ENCODE results near the gene CCND1. TPM values are rescaled to one million over a fixed set of nuclear protein-coding genes. Genes with fewer than 3 reads are reported as not detected.

CCND1 gene
- total RNA-seq, 1 donor from 2014 or later: 162 TPM

GRCh38 chr11:69637941-69638871 lies 2.8 kb upstream of the CCND1 start:
- peak; percentile 72 for DNase-seq
- intact Hi-C loops (cut with micrococcal nuclease): loop anchor here (5.0 kb wide), 1 partner anchor 346 kb away; the partner anchor contains the start of gene MYEOV
- ATAC-seq: no peak

GRCh38 chr11:69638941-69639681 lies 1.8 kb upstream of the CCND1 start:
- intact Hi-C loops (cut with micrococcal nuclease): loop anchor here (5.0 kb wide), 1 partner anchor 347 kb away; the partner anchor contains the start of gene MYEOV
- ATAC-seq (peak; percentile 52), DNase-seq (peak; percentile 94)

- ATAC-seq (no peak), DNase-seq (no peak)
- intact Hi-C loops (cut with micrococcal nuclease): loop anchor here (5.0 to 10.0 kb wide), 2 partner anchors 348 to 535 kb away; partner anchors contain the start of gene MYEOV
Observed at GRCh38 chr11:69639831-69640230, 1.1 kb upstream of the CCND1 start.

GRCh38 chr11:69640260-69640994 lies 529 bp upstream of the CCND1 start:
- DNase-seq (peak; percentile 59), ATAC-seq (no peak)
- intact Hi-C loops (cut with micrococcal nuclease): loop anchor here (10.0 kb wide), 1 partner anchor 536 kb away; no protein-coding TSS in a partner anchor

GRCh38 chr11:69641681-69642548 lies 959 bp downstream of the CCND1 start:
- no peak for ATAC-seq
- intact Hi-C loops (cut with micrococcal nuclease): loop anchor here (10.0 kb wide), 1 partner anchor 537 kb away; no protein-coding TSS in a partner anchor
- DNase-seq: no peak

- peak; percentile 16 for ATAC-seq
- intact Hi-C loops (cut with micrococcal nuclease): loop anchor here (10.0 kb wide), 1 partner anchor 538 kb away; no protein-coding TSS in a partner anchor
- peak; percentile 67 for DNase-seq
Observed at GRCh38 chr11:69642549-69642912, 1.6 kb downstream of the CCND1 start.

GRCh38 chr11:69642913-69643632 lies 2.1 kb downstream of the CCND1 start:
- DNase-seq: peak; percentile 92
- ATAC-seq: peak; percentile 72
- intact Hi-C loops (cut with micrococcal nuclease): loop anchor here (10.0 kb wide), 1 partner anchor 538 kb away; no protein-coding TSS in a partner anchor

- intact Hi-C loops (cut with micrococcal nuclease): loop anchor here (10.0 kb wide), 1 partner anchor 539 kb away; no protein-coding TSS in a partner anchor
- peak; percentile 0 for ATAC-seq
- DNase-seq: no peak
Observed at GRCh38 chr11:69643646-69644045, 2.7 kb downstream of the CCND1 start.

- ATAC-seq: peak; percentile 75
- peak; percentile 92 for DNase-seq
- intact Hi-C loops (cut with micrococcal nuclease): loop anchor here (10.0 kb wide), 1 partner anchor 540 kb away; no protein-coding TSS in a partner anchor
Observed at GRCh38 chr11:69644071-69644961, 3.4 kb downstream of the CCND1 start.

- no peak for DNase-seq
- intact Hi-C loops (cut with micrococcal nuclease): loop anchor here (10.0 kb wide), 1 partner anchor 540 kb away; no protein-coding TSS in a partner anchor
- no peak for ATAC-seq
Observed at GRCh38 chr11:69644962-69645675, 4.2 kb downstream of the CCND1 start.

- ATAC-seq: no peak
- intact Hi-C loops (cut with micrococcal nuclease): loop anchor here (10.0 kb wide), 1 partner anchor 541 kb away; no protein-coding TSS in a partner anchor
- no peak for DNase-seq
Observed at GRCh38 chr11:69645801-69646492, 5.0 kb downstream of the CCND1 start.

- DNase-seq: no peak
- intact Hi-C loops (cut with micrococcal nuclease): loop anchor here (10.0 kb wide), 1 partner anchor 542 kb away; no protein-coding TSS in a partner anchor
- ATAC-seq: no peak
Observed at GRCh38 chr11:69646493-69647389, 5.8 kb downstream of the CCND1 start.

- intact Hi-C loops (cut with micrococcal nuclease): loop anchor here (10.0 kb wide), 1 partner anchor 543 kb away; no protein-coding TSS in a partner anchor
- DNase-seq: no peak
- ATAC-seq: no peak
Observed at GRCh38 chr11:69647390-69647748, 6.4 kb downstream of the CCND1 start.
